Bronchial smooth muscle cell (primary cell): ENCODE results near the gene THBD. TPM values are rescaled to one million over a fixed set of nuclear protein-coding genes. Genes with fewer than 3 reads are reported as not detected.

Experiments
- total RNA-seq: library from RNA; depleted of rRNA; stranded (reverse); fragments of >200 nt; gene quantifications from 2 replicates; pipeline ENCODE4 v1.2.1, GENCODE V29; 2014

Gene THBD
- total RNA-seq, result 5.7 and 34.8 TPM in 2 replicates

GRCh38 chr20:23049201-23050075, at the start of gene THBD:
Gene THBD (minus strand): TSS chr20:23049672. CDS start chr20:23049504, 168 bp downstream.

DNA sequence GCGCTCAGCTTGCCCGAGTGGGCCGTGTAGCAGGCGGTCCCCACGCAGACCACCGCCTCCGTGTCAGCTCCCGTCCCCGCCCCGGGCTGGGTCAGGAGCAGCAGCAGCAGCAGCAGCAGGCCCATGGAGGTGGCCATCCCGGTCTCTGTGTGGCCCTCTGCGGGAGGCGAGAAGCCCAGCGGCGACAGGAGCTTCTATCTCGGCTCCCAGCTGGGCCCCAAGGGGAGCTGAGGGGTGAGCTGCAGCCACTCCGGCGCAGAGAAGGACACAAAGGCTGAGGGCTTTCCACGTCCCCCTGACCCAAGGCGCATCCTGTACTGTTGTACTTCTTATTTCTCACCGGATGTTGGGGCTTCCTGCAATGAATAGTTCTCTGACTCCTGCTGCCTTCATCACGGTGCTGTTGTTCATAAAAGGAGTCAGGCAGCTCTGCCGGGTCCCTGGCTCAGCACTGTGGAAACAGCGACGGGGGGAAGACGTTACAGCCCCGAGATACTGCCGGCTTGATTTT, 36.6 kb upstream of the THBD start, which contains the start of gene CD93:
TSS of gene CD93 (minus strand) at position 269 of the 511 bp plus-strand sequence. CDS start at position 137, 132 bp downstream.

GRCh38 chr20:23034721-23035671, 14.5 kb downstream of the THBD start, which contains the start of gene SSTR4:
Gene SSTR4 (plus strand): TSS chr20:23035312. CDS start chr20:23035484, 172 bp downstream.

Other genes starting within 250 kb of the THBD start
- not detected in 2 replicates for gene SSTR4, start 14.4 kb downstream of the THBD start, total RNA-seq
- under 0.01 and 0.34 TPM in 2 replicates for gene CD93, start 36.7 kb upstream of the THBD start, total RNA-seq